Tibial nerve (tissue), 4 donors: ENCODE measurements around the gene PIPOX. TPM values are rescaled to one million over a fixed set of nuclear protein-coding genes. Genes with fewer than 3 reads are reported as not detected.

Experiments used
- DNase-seq, 2 donors: peaks; one replicate each; pipeline ENCODE4 v3.0.0-alpha.2; 2019; ENCODE audit warnings: low spot score in 2 of 2
- H3K27ac ChIP-seq, 4 donors: fragments of 200-600 bp; sonication (generic) in 3 of 4; one replicate each; pipeline ENCODE4 v1.5.1; 2017 to 2019; ENCODE audit warnings: mild to moderate bottlenecking in 1 of 4
- H3K27me3 ChIP-seq, 2 donors: fragments of 200-600 bp; sonication (generic) in 1 of 2; one replicate each; pipeline versions ENCODE4 v1.5.1 to v1.6.0; 2017 to 2019
- H3K36me3 ChIP-seq, 3 donors: fragments of 200-600 bp; sonication (generic); one replicate each; pipeline ENCODE4 v1.5.1; 2018 to 2019
- H3K4me1 ChIP-seq, 4 donors: fragments of 200-600 bp; sonication (generic) in 3 of 4; one replicate each; pipeline ENCODE4 v1.5.1; 2017 to 2019
- H3K4me3 ChIP-seq, 4 donors: fragments of 200-600 bp; sonication (generic) in 3 of 4; one replicate each; pipeline ENCODE4 v1.5.1; 2017 to 2019; ENCODE audit warnings: mild to moderate bottlenecking in 1 of 4, moderate library complexity in 1 of 4
- H3K9me3 ChIP-seq, 4 donors: fragments of 200-600 bp; sonication (generic) in 3 of 4; one replicate each; pipeline ENCODE4 v1.5.1; 2017 to 2019
- EP300 ChIP-seq, 2 donors: sonication (generic); formaldehyde crosslinking; IDR thresholded peaks; one replicate each; pipeline ENCODE4 v1.6.1; 2017; ENCODE audit warnings: antibody characterized with exemption in 2 of 2, mild to moderate bottlenecking in 1 of 2
- POLR2A ChIP-seq, 2 donors: fragments of 450-650 bp; IDR thresholded peaks; one replicate each; pipeline ENCODE4 v1.6.1; 2017; ENCODE audit warnings: antibody characterized with exemption in 2 of 2, mild to moderate bottlenecking in 2 of 2, moderate library complexity in 2 of 2
- WGBS, 2 donors: methylation state at CpG; one replicate each; pipeline ENCODE4 v1.1.5; 2018; 5-methylcytosine and 5-hydroxymethylcytosine counted together
- total RNA-seq, 4 donors: library from RNA; depleted of rRNA; stranded (reverse); fragments of >200 nt; gene quantifications; one replicate each; pipeline ENCODE4 v1.1.0, GENCODE V29; 2016
- TF ChIP-seq, protein P1 (sequence below), 5 experiments: fragments of 200-600 bp in 3 of 5; fragments of 450-650 bp in 2 of 5; sonication (generic) in 3 of 5; IDR thresholded peaks; one replicate each; pipeline ENCODE4 v1.5.1; 2016 to 2019; ENCODE audit warnings: antibody characterized with exemption in 5 of 5, mild to moderate bottlenecking in 3 of 5, moderate library complexity in 2 of 5

The PIPOX gene
- total RNA-seq, 4 donors from 2014 or later, result 0.60 to 6.1 (median 2.8) TPM

DNA sequence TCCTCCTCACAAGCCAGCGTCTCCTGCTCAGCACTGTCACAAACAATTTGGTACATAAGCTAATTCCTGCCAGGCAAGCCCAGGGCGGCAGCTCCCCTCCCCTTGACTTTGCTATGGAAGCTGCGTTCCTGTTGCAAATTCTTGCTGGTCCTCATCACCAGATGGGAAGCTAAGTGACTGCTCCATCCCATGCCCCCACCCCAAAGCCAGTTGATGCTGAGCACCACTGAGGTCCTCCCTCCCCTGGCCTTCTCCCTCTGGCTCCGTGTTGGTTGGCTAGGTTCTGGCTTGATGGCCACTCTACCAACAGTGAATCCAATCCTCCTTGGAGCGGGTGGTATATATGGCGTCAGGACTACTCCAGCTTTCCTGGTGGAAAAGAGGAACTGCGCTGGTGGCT is 34.4 kb downstream of the PIPOX start:
- 88% methylated on average over 7 of the region's 7 CpGs for WGBS, 2 donors
- TF ChIP-seq EP300 (IDR thresholded peaks at IDR 0.05) (no peak), POLR2A (IDR thresholded peaks at IDR 0.05) (no peak)
- TF ChIP-seq, protein P1, sequence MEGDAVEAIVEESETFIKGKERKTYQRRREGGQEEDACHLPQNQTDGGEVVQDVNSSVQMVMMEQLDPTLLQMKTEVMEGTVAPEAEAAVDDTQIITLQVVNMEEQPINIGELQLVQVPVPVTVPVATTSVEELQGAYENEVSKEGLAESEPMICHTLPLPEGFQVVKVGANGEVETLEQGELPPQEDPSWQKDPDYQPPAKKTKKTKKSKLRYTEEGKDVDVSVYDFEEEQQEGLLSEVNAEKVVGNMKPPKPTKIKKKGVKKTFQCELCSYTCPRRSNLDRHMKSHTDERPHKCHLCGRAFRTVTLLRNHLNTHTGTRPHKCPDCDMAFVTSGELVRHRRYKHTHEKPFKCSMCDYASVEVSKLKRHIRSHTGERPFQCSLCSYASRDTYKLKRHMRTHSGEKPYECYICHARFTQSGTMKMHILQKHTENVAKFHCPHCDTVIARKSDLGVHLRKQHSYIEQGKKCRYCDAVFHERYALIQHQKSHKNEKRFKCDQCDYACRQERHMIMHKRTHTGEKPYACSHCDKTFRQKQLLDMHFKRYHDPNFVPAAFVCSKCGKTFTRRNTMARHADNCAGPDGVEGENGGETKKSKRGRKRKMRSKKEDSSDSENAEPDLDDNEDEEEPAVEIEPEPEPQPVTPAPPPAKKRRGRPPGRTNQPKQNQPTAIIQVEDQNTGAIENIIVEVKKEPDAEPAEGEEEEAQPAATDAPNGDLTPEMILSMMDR (IDR thresholded peaks at IDR 0.05), result no peak
- peaks cover 0 to 22% (median 0%) of the 10 kb centered on the region in 4 donors for H3K4me1 ChIP-seq
- no peaks in the 10 kb centered on the region for H3K9me3 ChIP-seq
- H3K27ac ChIP-seq, result no peak overlapping the region
- H3K4me3 ChIP-seq, result no peak overlapping the region
- no peaks in the 10 kb centered on the region for H3K27me3 ChIP-seq
- DNase-seq, result no peak
- peaks cover 0 to 73% (median 0%) of the 10 kb centered on the region in 3 donors for H3K36me3 ChIP-seq

DNA sequence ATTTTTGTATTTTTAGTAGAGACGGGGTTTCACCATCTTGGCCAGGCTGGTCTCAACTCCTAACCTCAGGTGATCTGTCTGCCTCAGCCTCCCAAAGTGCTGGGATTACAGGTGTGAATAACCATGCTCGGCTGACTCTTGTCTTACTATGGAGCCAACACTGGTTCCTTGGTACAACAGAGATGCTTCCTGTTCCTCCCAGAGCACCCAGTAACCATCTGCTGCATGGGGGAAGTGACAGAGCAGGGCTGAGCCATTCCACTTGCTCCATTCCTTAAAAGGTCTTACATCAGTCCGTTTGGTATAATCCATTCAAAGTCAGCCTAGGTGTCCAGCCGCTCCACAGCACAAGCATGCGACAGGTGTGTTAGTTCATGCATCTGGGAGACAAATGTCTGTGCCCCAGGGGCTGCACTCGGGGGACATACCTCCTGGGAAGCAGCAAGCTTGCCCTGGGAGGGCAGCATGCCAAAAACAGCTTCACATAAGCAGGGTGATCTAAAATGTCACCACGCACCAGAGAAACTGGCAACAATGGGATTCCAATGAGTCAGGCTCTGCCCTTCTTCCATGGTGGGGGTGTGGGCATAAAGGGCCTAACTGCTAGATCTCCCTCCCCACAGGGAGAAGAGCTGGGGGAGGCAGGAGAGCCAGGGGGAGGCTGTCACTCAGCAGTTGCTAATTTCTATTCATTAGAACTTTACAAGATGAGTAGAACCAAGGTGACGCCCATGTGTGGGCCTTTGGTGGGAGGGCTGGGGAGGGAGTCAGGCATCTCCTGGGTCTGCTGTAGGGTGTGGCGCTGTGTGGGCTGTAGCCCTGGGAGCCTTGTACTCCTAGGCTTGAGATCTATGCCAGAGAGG is 35.5 kb downstream of the PIPOX start:
- no peak overlapping the region for H3K27ac ChIP-seq
- no peaks in the 10 kb centered on the region for H3K9me3 ChIP-seq
- peaks cover 0 to 22% (median 0%) of the 10 kb centered on the region in 4 donors for H3K4me1 ChIP-seq
- H3K27me3 ChIP-seq, result no peaks in the 10 kb centered on the region
- no peak overlapping the region for H3K4me3 ChIP-seq
- TF ChIP-seq POLR2A (IDR thresholded peaks at IDR 0.05), result no peak
- WGBS, 2 donors, result 78 to 81% methylated on average over 9 of the region's 9 CpGs
- H3K36me3 ChIP-seq, result peaks cover 0 to 84% (median 0%) of the 10 kb centered on the region in 3 donors
- no peak for DNase-seq

DNA sequence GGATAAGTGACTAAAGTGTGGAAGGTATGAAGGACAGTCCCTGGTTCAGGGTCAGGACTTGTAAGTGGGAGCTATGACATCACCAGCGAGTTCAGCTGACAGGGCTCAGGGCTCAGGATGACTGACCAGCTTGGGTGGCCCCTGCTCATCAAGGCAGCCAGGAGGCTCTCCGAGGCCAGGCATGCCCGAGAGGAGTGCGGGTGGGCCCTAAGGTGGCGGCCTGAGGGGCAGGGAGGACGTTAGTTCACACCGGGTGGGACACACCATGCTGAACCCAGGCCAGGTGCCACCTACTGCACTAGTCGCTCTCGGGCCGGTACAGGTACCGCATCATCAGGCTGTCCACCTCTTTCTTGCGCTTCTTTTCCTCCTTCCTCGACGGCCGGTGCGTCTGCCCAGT is 36.5 kb downstream of the PIPOX start:
- Histone ChIP-seq H3K9me3 (no peaks in the 10 kb centered on the region), H3K4me3 (no peak overlapping the region), H3K36me3 (peaks cover 0 to 87% (median 0%) of the 10 kb centered on the region in 3 donors), H3K4me1 (peaks cover 0 to 22% (median 0%) of the 10 kb centered on the region in 4 donors), H3K27ac (no peak overlapping the region), H3K27me3 (no peaks in the 10 kb centered on the region)
- WGBS, 2 donors, result 91% methylated on average over 11 to 16 of the region's 16 CpGs
- DNase-seq, result no peak
- no peak for TF ChIP-seq POLR2A (IDR thresholded peaks at IDR 0.05)

DNA sequence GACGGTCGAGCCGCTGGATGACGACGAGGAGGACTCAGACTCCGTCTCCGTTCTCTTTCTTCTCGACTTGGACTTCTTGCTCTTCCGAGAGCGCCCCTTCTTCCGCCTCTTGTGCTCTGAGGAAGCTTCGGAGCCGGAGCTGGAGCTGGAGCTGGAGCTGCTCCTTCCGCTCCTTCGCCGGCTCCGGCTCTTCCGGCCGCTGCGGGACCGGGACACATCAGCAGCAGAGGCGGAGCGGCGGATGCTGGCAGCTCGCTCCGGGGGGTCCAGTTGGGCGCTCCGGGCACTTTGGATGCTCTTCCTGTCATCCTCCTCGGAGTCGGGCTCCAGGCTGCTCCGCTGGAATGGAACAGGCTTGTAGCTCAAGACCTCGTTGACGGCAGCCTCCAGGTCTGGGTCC is 36.9 kb downstream of the PIPOX start:
- DNase-seq, result no peak
- no peak overlapping the region for H3K27ac ChIP-seq
- 86% methylated on average over 17 to 33 of the region's 33 CpGs for WGBS, 2 donors

DNA sequence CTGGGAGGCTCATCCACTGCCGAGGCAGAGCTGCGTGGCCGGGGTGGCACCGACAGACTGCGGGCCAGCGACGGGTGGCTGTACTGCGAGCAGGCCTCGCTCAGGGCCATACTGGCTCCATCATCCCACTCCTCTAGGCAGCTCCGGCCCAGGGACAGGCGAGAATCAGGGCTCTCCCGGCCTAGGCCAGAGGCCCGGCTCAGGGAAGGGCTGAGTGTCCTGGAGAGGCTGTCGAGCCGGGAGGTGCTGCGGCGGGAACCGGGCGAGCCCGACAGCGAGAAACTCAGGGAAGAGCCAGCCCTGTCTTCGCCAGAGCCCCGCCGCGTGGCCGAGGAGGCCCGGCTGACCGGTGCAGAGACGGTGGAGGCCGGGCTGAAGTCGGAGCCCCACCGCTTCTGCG is 37.4 kb downstream of the PIPOX start:
- Histone ChIP-seq H3K36me3 (peaks cover 0 to 87% (median under 1%) of the 10 kb centered on the region in 3 donors), H3K27ac (no peak overlapping the region), H3K4me1 (peaks cover 0 to 22% (median 0%) of the 10 kb centered on the region in 4 donors), H3K9me3 (no peaks in the 10 kb centered on the region), H3K4me3 (no peak overlapping the region), H3K27me3 (no peaks in the 10 kb centered on the region)
- TF ChIP-seq, protein P1 (IDR thresholded peaks at IDR 0.05), result no peak
- TF ChIP-seq EP300 (IDR thresholded peaks at IDR 0.05) (no peak), POLR2A (IDR thresholded peaks at IDR 0.05) (no peak)
- no peak for DNase-seq
- WGBS, 2 donors, result 91 to 94% methylated on average over 32 to 33 of the region's 33 CpGs

More for the DNA sequence above, 36.9 kb downstream of the PIPOX start:
- no peaks in the 10 kb centered on the region for H3K9me3 ChIP-seq
- peaks cover 0 to 87% (median 0%) of the 10 kb centered on the region in 3 donors for H3K36me3 ChIP-seq
- peaks cover 0 to 22% (median 0%) of the 10 kb centered on the region in 4 donors for H3K4me1 ChIP-seq
- TF ChIP-seq POLR2A (IDR thresholded peaks at IDR 0.05), result no peak
- TF ChIP-seq, protein P1 (IDR thresholded peaks at IDR 0.05), result no peak
- no peak for TF ChIP-seq EP300 (IDR thresholded peaks at IDR 0.05)
- H3K4me3 ChIP-seq, result no peak overlapping the region
- H3K27me3 ChIP-seq, result no peaks in the 10 kb centered on the region

DNA sequence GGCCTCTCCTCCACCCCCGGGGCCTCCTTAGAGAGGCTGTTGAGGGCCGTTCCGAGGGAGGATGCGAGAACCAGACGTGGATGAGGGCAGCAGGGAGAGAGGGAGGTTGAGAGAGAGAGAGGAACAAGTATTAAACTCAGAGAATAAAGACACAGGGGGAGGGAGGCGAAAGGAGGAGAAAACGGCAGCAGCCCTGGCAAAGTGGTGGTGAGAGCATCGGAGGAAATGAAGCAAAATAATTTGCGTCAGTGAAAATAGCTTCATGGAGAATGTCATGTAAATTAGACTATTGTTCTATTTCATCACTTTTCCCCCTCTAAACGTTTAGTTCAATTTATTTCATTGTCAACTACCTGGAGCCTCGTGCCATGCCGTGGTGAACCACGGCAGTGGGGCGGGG is 38.0 kb downstream of the PIPOX start:
- peaks cover 0 to 22% (median 0%) of the 10 kb centered on the region in 4 donors for H3K4me1 ChIP-seq
- WGBS, 2 donors, result 75 to 78% methylated on average over 14 of the region's 14 CpGs
- peaks cover 0 to 94% (median 7%) of the 10 kb centered on the region in 3 donors for H3K36me3 ChIP-seq

More for the DNA sequence above, 38.0 kb downstream of the PIPOX start:
- H3K27me3 ChIP-seq, result no peaks in the 10 kb centered on the region
- H3K4me3 ChIP-seq, result no peak overlapping the region
- TF ChIP-seq, protein P1 (IDR thresholded peaks at IDR 0.05), result no peak
- TF ChIP-seq POLR2A (IDR thresholded peaks at IDR 0.05) (no peak), EP300 (IDR thresholded peaks at IDR 0.05) (no peak)
- no peaks in the 10 kb centered on the region for H3K9me3 ChIP-seq
- no peak for DNase-seq
- no peak overlapping the region for H3K27ac ChIP-seq
